Natural killer cell (primary cell): ENCODE measurements around the gene TNIP3. TPM values are rescaled to one million over a fixed set of nuclear protein-coding genes. Genes with fewer than 3 reads are reported as not detected.
"Not testable (repeated sequence)": the region's sequence is repeated elsewhere in the genome, so short reads cannot be mapped to it uniquely, and the experiment has no call there.

Experiments used
- ATAC-seq, 3 donors: fragments of 150-1000 bp in 2 of 3; fragments of 200-7000 bp in 1 of 3; cut with Tn5 transposase; 1 replicate in 1 of 3; 2 replicates in 2 of 3; pipeline ENCODE4 v1.10.0; 2021; ENCODE audit warnings: mild to moderate bottlenecking in 2 of 3, moderate library complexity in 2 of 3
- DNase-seq, 2 donors: peaks; one replicate each; pipeline versions ENCODE4 v3.0.0 to v3.0.0-alpha.2; 2013 to 2021; ENCODE audit warnings: mixed read lengths in 1 of 2
- H3K27ac ChIP-seq: one replicate; pipeline ENCODE4 v1.5.1; 2013; ENCODE audit warnings: mild to moderate bottlenecking, low read length
- H3K27me3 ChIP-seq: one replicate; pipeline ENCODE4 v1.6.1; 2013; ENCODE audit warnings: low read length; ENCODE audit not compliant: control insufficient read depth, insufficient read depth
- H3K36me3 ChIP-seq: one replicate; pipeline ENCODE4 v1.6.1; 2013; ENCODE audit warnings: low read length; ENCODE audit not compliant: control insufficient read depth, insufficient read depth
- H3K4me1 ChIP-seq: one replicate; pipeline ENCODE4 v1.6.1; 2013; ENCODE audit warnings: low read length; ENCODE audit not compliant: control insufficient read depth, insufficient read depth
- H3K4me3 ChIP-seq: one replicate; pipeline ENCODE4 v1.5.1; 2013; ENCODE audit warnings: low read length
- H3K9me3 ChIP-seq: one replicate; pipeline ENCODE4 v1.6.1; 2013; ENCODE audit warnings: low read length; ENCODE audit not compliant: control insufficient read depth, insufficient read depth
- H3K27ac Mint-ChIP-seq, 2 donors: one replicate each; pipeline ENCODE4 v1.8.0; 2022; ENCODE audit warnings: mild to moderate bottlenecking in 2 of 2, mixed read lengths in 2 of 2, moderate library complexity in 1 of 2
- H3K27me3 Mint-ChIP-seq, 2 donors: one replicate each; pipeline ENCODE4 v1.8.0; 2022; ENCODE audit warnings: low read depth in 2 of 2, mixed read lengths in 2 of 2
- H3K36me3 Mint-ChIP-seq: one replicate; pipeline ENCODE4 v1.8.0; 2022; ENCODE audit warnings: mixed read lengths
- H3K4me1 Mint-ChIP-seq, 2 donors: one replicate each; pipeline ENCODE4 v1.8.0; 2022; ENCODE audit warnings: mixed read lengths in 2 of 2
- H3K4me3 Mint-ChIP-seq: one replicate; pipeline ENCODE4 v1.8.0; 2022; ENCODE audit warnings: mild to moderate bottlenecking, moderate library complexity, mixed read lengths
- H3K9me3 Mint-ChIP-seq, 2 donors: one replicate each; pipeline ENCODE4 v1.8.0; 2022; ENCODE audit warnings: mixed read lengths in 2 of 2
- WGBS: methylation state at CpG from one replicate; pipeline ENCODE4 v1.1.7; 2013; ENCODE audit warnings: missing lambda C conversion rate; ENCODE audit not compliant: insufficient coverage; 5-methylcytosine and 5-hydroxymethylcytosine counted together
- intact Hi-C: fragments of 100-400 bp; cut with micrococcal nuclease; formaldehyde crosslinking; loops from one replicate; pipeline ENCODE4 v1.14.2; 2022
- total RNA-seq, 4 donors: library from RNA; stranded (reverse); fragments of 120-200 nt in 1 of 4; gene quantifications; one replicate each; pipeline versions ENCODE4 v1.2.3 to v1.2.4, GENCODE V29; 2013 to 2022
- TF ChIP-seq, protein P1 (sequence below): fragments of 200-600 bp; IDR thresholded peaks from one replicate; pipeline ENCODE4 v1.8.0; 2022; ENCODE audit warnings: antibody characterized with exemption

Gene TNIP3
- total RNA-seq, 3 donors from 2014 or later (not counting 1 experiment from before 2014, with no cell fraction given): 0.45 to 2.5 (median 0.64) TPM

DNA sequence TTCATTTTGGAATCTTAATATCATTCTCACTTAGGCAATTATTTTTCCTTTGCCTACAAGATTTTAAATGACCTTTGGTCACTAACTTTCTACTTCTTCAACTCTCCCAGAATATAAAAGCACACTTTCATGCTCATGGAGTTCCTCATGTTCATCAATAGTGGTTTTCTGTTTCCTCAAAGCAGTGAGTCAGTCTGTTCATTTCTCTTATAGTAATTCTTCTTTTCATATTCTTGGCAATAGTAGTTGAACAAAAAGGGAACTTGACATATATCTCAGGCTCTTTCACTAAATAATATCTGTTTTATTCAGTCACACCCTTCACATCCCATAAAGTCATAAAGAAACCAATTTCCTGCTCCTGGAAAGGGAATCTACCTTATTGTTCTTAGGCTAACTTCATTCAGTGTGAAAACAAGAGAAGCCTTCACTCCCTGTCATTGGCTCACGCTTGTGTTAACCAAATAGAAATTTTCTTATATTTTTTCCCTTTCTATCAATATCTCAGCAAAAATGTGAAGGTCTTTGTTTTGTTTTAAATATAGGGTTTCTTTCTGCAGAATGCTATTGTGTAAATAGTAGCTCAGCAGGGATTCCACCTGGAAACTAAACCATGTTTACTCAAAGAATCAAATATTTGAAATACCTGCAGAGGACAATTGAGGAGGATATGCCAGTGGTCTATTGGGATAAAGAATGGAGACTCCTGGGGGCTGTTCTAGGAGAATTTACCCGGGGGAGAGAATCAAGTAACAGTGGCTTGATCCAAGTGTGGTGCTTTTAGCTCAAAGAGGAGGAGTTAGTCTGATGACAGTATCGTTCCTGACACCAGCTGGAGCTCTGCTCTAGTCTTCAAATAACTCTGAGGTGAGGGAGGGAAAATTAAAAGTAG, 13.4 kb upstream of the TNIP3 start:
- no peaks in the 10 kb centered on the region for H3K36me3 Mint-ChIP-seq
- no peaks in the 10 kb centered on the region for H3K27me3 ChIP-seq
- peaks cover 1% of the 10 kb centered on the region for H3K4me1 ChIP-seq
- H3K36me3 ChIP-seq: no peaks in the 10 kb centered on the region
- peaks cover 26 to 29% of the 10 kb centered on the region in 2 donors for H3K4me1 Mint-ChIP-seq
- no peaks in the 10 kb centered on the region for H3K9me3 ChIP-seq
- H3K27me3 Mint-ChIP-seq: peaks cover 8 to 9% of the 10 kb centered on the region in 2 donors
- TF ChIP-seq, protein P1, sequence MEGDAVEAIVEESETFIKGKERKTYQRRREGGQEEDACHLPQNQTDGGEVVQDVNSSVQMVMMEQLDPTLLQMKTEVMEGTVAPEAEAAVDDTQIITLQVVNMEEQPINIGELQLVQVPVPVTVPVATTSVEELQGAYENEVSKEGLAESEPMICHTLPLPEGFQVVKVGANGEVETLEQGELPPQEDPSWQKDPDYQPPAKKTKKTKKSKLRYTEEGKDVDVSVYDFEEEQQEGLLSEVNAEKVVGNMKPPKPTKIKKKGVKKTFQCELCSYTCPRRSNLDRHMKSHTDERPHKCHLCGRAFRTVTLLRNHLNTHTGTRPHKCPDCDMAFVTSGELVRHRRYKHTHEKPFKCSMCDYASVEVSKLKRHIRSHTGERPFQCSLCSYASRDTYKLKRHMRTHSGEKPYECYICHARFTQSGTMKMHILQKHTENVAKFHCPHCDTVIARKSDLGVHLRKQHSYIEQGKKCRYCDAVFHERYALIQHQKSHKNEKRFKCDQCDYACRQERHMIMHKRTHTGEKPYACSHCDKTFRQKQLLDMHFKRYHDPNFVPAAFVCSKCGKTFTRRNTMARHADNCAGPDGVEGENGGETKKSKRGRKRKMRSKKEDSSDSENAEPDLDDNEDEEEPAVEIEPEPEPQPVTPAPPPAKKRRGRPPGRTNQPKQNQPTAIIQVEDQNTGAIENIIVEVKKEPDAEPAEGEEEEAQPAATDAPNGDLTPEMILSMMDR: no peak
- WGBS: 78% methylated on average over 2 of the region's 3 CpGs
- intact Hi-C loops: no loop called here
- H3K4me3 Mint-ChIP-seq: no peak overlapping the region
- ATAC-seq (no peak), DNase-seq (no peak)
- no peaks in the 10 kb centered on the region for H3K9me3 Mint-ChIP-seq
- no peak overlapping the region for H3K27ac Mint-ChIP-seq
- no peak overlapping the region for H3K4me3 ChIP-seq
- no peak overlapping the region for H3K27ac ChIP-seq

DNA sequence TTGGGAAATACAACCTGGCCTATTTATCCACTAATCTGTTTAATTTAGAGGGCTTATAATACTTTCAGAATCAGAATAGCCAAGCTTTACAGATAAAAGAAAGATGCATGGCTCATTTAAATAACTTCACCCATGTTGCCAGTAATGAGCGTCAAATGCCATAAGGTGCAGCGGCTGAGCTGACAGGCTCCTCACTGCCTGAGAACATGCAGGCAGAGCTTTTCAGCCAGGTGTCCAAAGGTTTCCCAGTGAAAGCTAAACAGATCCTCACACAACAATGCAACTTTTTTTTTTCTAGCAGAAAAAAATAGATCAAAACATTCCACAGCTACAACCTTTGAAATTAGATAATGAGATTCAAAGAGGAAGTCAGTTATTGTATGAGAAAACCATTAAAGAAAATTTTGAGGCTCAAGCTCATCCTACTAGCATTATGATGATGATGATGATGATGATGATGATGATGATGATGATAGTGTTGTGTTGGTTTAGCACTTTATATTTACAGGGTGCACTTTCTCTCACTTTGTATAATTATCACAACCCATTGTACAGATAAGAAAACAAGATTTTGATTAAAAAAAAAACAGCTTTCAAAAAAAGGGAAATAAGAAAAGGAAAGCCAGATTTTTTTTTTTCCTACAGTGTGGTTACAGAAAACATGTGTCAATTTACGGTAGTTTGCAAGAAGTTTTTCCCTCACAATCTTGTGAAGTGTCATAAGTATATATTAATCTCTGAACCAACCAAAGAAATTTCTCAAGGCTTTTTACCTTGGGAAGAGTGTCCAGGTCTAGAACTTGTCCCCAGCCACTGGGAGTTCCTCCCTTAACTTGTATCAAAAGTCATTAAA, 12.2 kb upstream of the TNIP3 start:
- H3K27me3 Mint-ChIP-seq: peaks cover 8 to 12% of the 10 kb centered on the region in 2 donors
- H3K27me3 ChIP-seq: no peaks in the 10 kb centered on the region
- H3K4me1 Mint-ChIP-seq: peaks cover 18 to 20% of the 10 kb centered on the region in 2 donors
- no peaks in the 10 kb centered on the region for H3K9me3 Mint-ChIP-seq
- TF ChIP-seq, protein P1: no peak
- no peak overlapping the region for H3K4me3 Mint-ChIP-seq
- no peak overlapping the region for H3K27ac ChIP-seq
- H3K36me3 Mint-ChIP-seq: no peaks in the 10 kb centered on the region
- H3K27ac Mint-ChIP-seq: no peak overlapping the region
- no peak overlapping the region for H3K4me3 ChIP-seq
- DNase-seq (no peak), ATAC-seq (no peak)
- WGBS: 98% methylated on average over 2 of the region's 3 CpGs
- H3K36me3 ChIP-seq: no peaks in the 10 kb centered on the region
- H3K4me1 ChIP-seq: no peaks in the 10 kb centered on the region
- intact Hi-C loops: no loop called here
- no peaks in the 10 kb centered on the region for H3K9me3 ChIP-seq

DNA sequence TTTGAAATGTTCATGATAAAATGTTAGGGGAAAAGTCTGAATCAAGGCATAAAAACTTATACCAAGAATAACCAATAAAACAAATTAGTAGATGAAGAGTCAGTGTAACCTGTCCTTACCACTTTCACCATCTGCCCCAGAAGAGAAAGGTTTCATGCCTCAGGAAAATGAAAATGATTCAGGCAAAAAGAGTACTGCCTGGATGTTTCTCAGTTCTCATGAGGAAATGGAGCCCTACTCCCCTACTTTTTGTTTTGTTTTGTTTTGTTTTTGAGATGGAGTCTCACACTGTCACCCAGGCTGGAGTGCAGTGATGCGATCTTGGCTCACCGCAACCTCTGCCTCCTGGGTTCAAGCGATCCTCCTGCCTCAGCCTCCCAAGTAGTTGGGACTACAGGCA, 7.4 kb upstream of the TNIP3 start:
- intact Hi-C loops, ATAC-seq, H3K27ac Mint-ChIP-seq, H3K27me3 Mint-ChIP-seq, H3K9me3 Mint-ChIP-seq, DNase-seq, H3K36me3 Mint-ChIP-seq, H3K4me3 ChIP-seq, H3K9me3 ChIP-seq, H3K27me3 ChIP-seq, H3K4me1 ChIP-seq, H3K27ac ChIP-seq, H3K36me3 ChIP-seq, H3K4me3 Mint-ChIP-seq: not testable (repeated sequence)
- WGBS: 98% methylated on average over 3 of the region's 3 CpGs
- H3K4me1 Mint-ChIP-seq: peaks cover 0 to 15% of the 10 kb centered on the region in 2 donors
